Esophagus squamous epithelium (tissue), 4 donors: ENCODE results near the gene PAK2.

Source experiments
- POLR2A ChIP-seq, 4 donors: fragments of 450-650 bp; IDR thresholded peaks; one replicate each; pipeline ENCODE4 v1.6.1; 2017; ENCODE audit warnings: antibody characterized with exemption in 4 of 4, mild to moderate bottlenecking in 4 of 4, moderate library complexity in 3 of 4
- TF ChIP-seq, protein P1 (sequence below), 6 experiments: fragments of 450-650 bp in 4 of 6; fragments of 200-600 bp in 2 of 6; sonication (generic) in 2 of 6; IDR thresholded peaks; one replicate each; pipeline ENCODE4 v1.5.1; 2016 to 2019; ENCODE audit warnings: antibody characterized with exemption in 6 of 6, mild to moderate bottlenecking in 4 of 6, moderate library complexity in 4 of 6

- no peak for TF ChIP-seq POLR2A (IDR thresholded peaks at IDR 0.05)
- TF ChIP-seq, protein P1, sequence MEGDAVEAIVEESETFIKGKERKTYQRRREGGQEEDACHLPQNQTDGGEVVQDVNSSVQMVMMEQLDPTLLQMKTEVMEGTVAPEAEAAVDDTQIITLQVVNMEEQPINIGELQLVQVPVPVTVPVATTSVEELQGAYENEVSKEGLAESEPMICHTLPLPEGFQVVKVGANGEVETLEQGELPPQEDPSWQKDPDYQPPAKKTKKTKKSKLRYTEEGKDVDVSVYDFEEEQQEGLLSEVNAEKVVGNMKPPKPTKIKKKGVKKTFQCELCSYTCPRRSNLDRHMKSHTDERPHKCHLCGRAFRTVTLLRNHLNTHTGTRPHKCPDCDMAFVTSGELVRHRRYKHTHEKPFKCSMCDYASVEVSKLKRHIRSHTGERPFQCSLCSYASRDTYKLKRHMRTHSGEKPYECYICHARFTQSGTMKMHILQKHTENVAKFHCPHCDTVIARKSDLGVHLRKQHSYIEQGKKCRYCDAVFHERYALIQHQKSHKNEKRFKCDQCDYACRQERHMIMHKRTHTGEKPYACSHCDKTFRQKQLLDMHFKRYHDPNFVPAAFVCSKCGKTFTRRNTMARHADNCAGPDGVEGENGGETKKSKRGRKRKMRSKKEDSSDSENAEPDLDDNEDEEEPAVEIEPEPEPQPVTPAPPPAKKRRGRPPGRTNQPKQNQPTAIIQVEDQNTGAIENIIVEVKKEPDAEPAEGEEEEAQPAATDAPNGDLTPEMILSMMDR (IDR thresholded peaks at IDR 0.05): no peak
Observed at GRCh38 chr3:196835086-196835485, 95.4 kb downstream of the PAK2 start.
